H1 (cell line): ENCODE data around the gene THAP7. TPM values are rescaled to one million over a fixed set of nuclear protein-coding genes. Genes with fewer than 3 reads are reported as not detected.

ENCODE experiments used
- CTCF ChIA-PET: fragments of 300-600 bp; sonication (Branson Sonifier 250); formaldehyde crosslinking; loops from one replicate; lab custom pipeline; 2021; ENCODE audit not compliant: partially characterized antibody; lab: Charles Lee
- POLR2A ChIA-PET: fragments of 300-600 bp; sonication (Branson Sonifier 250); formaldehyde crosslinking; loops from one replicate; lab custom pipeline; 2021; ENCODE audit warnings: inconsistent platforms; ENCODE audit not compliant: partially characterized antibody; lab: Charles Lee
- DNase-seq, 2 experiments: peaks; one replicate each; pipeline versions ENCODE4 v3.0.0 to v3.0.0-alpha.2; 2010 to 2022; ENCODE audit warnings: low spot score in 2 of 2, low read depth in 1 of 2, mixed read lengths in 1 of 2
- FAIRE-seq: peaks from 2 replicates; lab custom pipeline; 2011; peaks lifted over from hg19 to GRCh38; lab: Jason Lieb, UNC
- H2AFZ ChIP-seq: 2 replicates; pipeline ENCODE4 v1.8.1; 2012; ENCODE audit warnings: low read length, inconsistent platforms
- H2AK5ac ChIP-seq: 2 replicates; pipeline ENCODE4 v1.6.1; 2013; ENCODE audit warnings: low read depth, low read length
- H2BK120ac ChIP-seq: replicated peaks from 2 replicates; pipeline ENCODE3; 2013; ENCODE audit warnings: low read depth, low read length, inconsistent platforms
- H2BK12ac ChIP-seq: 2 replicates; pipeline ENCODE4 v1.6.1; 2013; ENCODE audit warnings: low read depth, low read length
- H2BK15ac ChIP-seq: 2 replicates; pipeline ENCODE4 v1.6.1; 2013; ENCODE audit warnings: low read length
- H2BK20ac ChIP-seq: 2 replicates; pipeline ENCODE4 v1.6.1; 2013; ENCODE audit warnings: low read length
- H2BK5ac ChIP-seq: 2 replicates; pipeline ENCODE4 v1.6.1; 2013; ENCODE audit warnings: low read depth, low read length
- H3K14ac ChIP-seq: 2 replicates; pipeline ENCODE4 v1.6.1; 2013; ENCODE audit warnings: inconsistent platforms; ENCODE audit not compliant: insufficient read length
- H3K18ac ChIP-seq: 2 replicates; pipeline ENCODE4 v1.6.1; 2013; ENCODE audit warnings: low read length; ENCODE audit errors: extremely low read depth
- H3K23ac ChIP-seq: 2 replicates; pipeline ENCODE4 v1.6.1; 2013; ENCODE audit warnings: inconsistent platforms; ENCODE audit not compliant: insufficient read length
- H3K23me2 ChIP-seq: 2 replicates; pipeline ENCODE4 v1.6.1; 2013; ENCODE audit warnings: low read depth, low read length
- H3K27ac ChIP-seq: 2 replicates; pipeline ENCODE4 v1.6.1; 2011; ENCODE audit warnings: low read depth, low read length, inconsistent platforms
- H3K27me3 ChIP-seq, 4 experiments: replicated peaks in 1 of 4; 1 replicate in 1 of 4; 2 replicates in 3 of 4; pipeline versions ENCODE4 v1.6.1 to v1.8.1; 2011 to 2013; ENCODE audit warnings: low read length in 3 of 4, mild to moderate bottlenecking in 3 of 4, inconsistent platforms in 2 of 4, mixed read lengths in 2 of 4, moderate library complexity in 1 of 4; ENCODE audit not compliant: control insufficient read depth in 3 of 4, insufficient read depth in 3 of 4; ENCODE audit errors: extremely low read depth in 1 of 4
- H3K36me3 ChIP-seq, 4 experiments: 2 replicates each; pipeline versions ENCODE4 v1.6.1 to v1.8.1; 2011 to 2013; ENCODE audit warnings: mild to moderate bottlenecking in 4 of 4, low read length in 3 of 4, moderate library complexity in 2 of 4, control low read depth in 1 of 4, inconsistent platforms in 1 of 4; ENCODE audit not compliant: insufficient read depth in 4 of 4, control insufficient read depth in 2 of 4
- H3K4ac ChIP-seq: replicated peaks from 2 replicates; pipeline ENCODE3; 2013; ENCODE audit warnings: low read length, low read depth, mixed read lengths, inconsistent platforms; ENCODE audit not compliant: insufficient read length
- H3K4me1 ChIP-seq, 4 experiments: replicated peaks in 1 of 4; 1 replicate in 1 of 4; 2 replicates in 3 of 4; pipeline versions ENCODE4 v1.6.1 to v1.8.1; 2011 to 2013; ENCODE audit warnings: low read length in 3 of 4, inconsistent platforms in 2 of 4, mixed read lengths in 1 of 4; ENCODE audit not compliant: insufficient read depth in 4 of 4, control insufficient read depth in 3 of 4
- H3K4me2 ChIP-seq, 2 experiments: 2 replicates each; pipeline versions ENCODE4 v1.6.1 to v1.8.1; 2011 to 2013; ENCODE audit warnings: low read depth in 2 of 2, low read length in 2 of 2, control low read depth in 1 of 2, inconsistent platforms in 1 of 2, mild to moderate bottlenecking in 1 of 2; ENCODE audit not compliant: insufficient read depth in 1 of 2
- H3K4me3 ChIP-seq, 4 experiments: fragments of 200-600, 300-600 bp in 1 of 4; sonication (generic), shearing (Covaris generic), sonication (Bioruptor Twin) in 1 of 4; 2 replicates each; pipeline versions ENCODE4 v1.5.1 to v1.8.1; 2011 to 2016; ENCODE audit warnings: low read length in 4 of 4, low read depth in 3 of 4, control low read depth in 2 of 4, inconsistent platforms in 2 of 4, mild to moderate bottlenecking in 2 of 4, mixed read lengths in 1 of 4, moderate library complexity in 1 of 4; ENCODE audit not compliant: insufficient read depth in 2 of 4; ENCODE audit errors: extremely low read depth in 1 of 4
- H3K56ac ChIP-seq: replicated peaks from 2 replicates; pipeline ENCODE3; 2013; ENCODE audit warnings: low read depth, mild to moderate bottlenecking, mixed read lengths, low read length, inconsistent platforms; ENCODE audit not compliant: insufficient read length
- H3K79me1 ChIP-seq: 2 replicates; pipeline ENCODE4 v1.6.1; 2013; ENCODE audit warnings: low read depth, low read length, control low read depth
- H3K79me2 ChIP-seq, 2 experiments: 2 replicates each; pipeline versions ENCODE4 v1.6.1 to v1.8.1; 2012 to 2013; ENCODE audit warnings: low read length in 2 of 2, mild to moderate bottlenecking in 2 of 2, inconsistent platforms in 1 of 2; ENCODE audit not compliant: insufficient read depth in 2 of 2, control insufficient read depth in 1 of 2
- H3K9ac ChIP-seq, 4 experiments: replicated peaks in 1 of 4; 1 replicate in 1 of 4; 2 replicates in 3 of 4; pipeline versions ENCODE4 v1.6.1 to v1.8.1; 2011 to 2013; ENCODE audit warnings: low read depth in 3 of 4, low read length in 3 of 4, control low read depth in 2 of 4, mild to moderate bottlenecking in 2 of 4, moderate library complexity in 2 of 4, inconsistent platforms in 1 of 4; ENCODE audit errors: extremely low read depth in 1 of 4
- H3K9me3 ChIP-seq, 2 experiments: 2 replicates each; pipeline versions ENCODE4 v1.6.1 to v1.8.1; 2012 to 2013; ENCODE audit warnings: mild to moderate bottlenecking in 2 of 2, moderate library complexity in 2 of 2, control low read depth in 1 of 2, inconsistent platforms in 1 of 2, low read depth in 1 of 2, low read length in 1 of 2, mixed read lengths in 1 of 2; ENCODE audit not compliant: insufficient read depth in 2 of 2
- H4K20me1 ChIP-seq, 2 experiments: replicated peaks in 1 of 2; 2 replicates each; pipeline versions ENCODE3 to v1.8.1; 2011 to 2013; ENCODE audit warnings: inconsistent platforms in 2 of 2, low read length in 2 of 2, mild to moderate bottlenecking in 1 of 2; ENCODE audit not compliant: insufficient read depth in 2 of 2, control insufficient read depth in 1 of 2
- H4K5ac ChIP-seq: 2 replicates; pipeline ENCODE4 v1.6.1; 2013; ENCODE audit warnings: low read length, low read depth, mixed read lengths, inconsistent platforms; ENCODE audit not compliant: insufficient read length
- H4K8ac ChIP-seq: 2 replicates; pipeline ENCODE4 v1.8.0; 2013; ENCODE audit warnings: mild to moderate bottlenecking, moderate library complexity, low read length, inconsistent platforms; ENCODE audit not compliant: insufficient read depth; ENCODE audit errors: extremely low read depth
- H4K91ac ChIP-seq: replicated peaks from 2 replicates; pipeline ENCODE3; 2013; ENCODE audit warnings: low read length, mixed read lengths, inconsistent platforms; ENCODE audit not compliant: insufficient read length
- BRCA1 ChIP-seq: IDR thresholded peaks from 2 replicates; pipeline ENCODE4 v1.6.1; 2012; ENCODE audit warnings: low read depth, low read length, improper control_type of control experiment
- GTF2F1 ChIP-seq: IDR thresholded peaks from 2 replicates; pipeline ENCODE4 v1.6.1; 2012; ENCODE audit warnings: low read depth, low read length, improper control_type of control experiment, borderline replicate concordance
- HDAC2 ChIP-seq, 2 experiments: fragments of 300-600 bp in 1 of 2; sonication (generic) in 1 of 2; IDR thresholded peaks; 2 replicates each; pipeline ENCODE4 v1.6.1; 2011 to 2012; ENCODE audit warnings: low read depth in 2 of 2, low read length in 2 of 2, mild to moderate bottlenecking in 2 of 2, moderate library complexity in 2 of 2, borderline replicate concordance in 1 of 2, inconsistent platforms in 1 of 2
- PHF8 ChIP-seq: fragments of 200-600 bp; sonication (generic); conservative IDR thresholded peaks from 2 replicates; pipeline ENCODE4 v1.7.1; 2012; ENCODE audit warnings: low read depth, mild to moderate bottlenecking, inconsistent platforms, low read length, moderate library complexity
- SIX5 ChIP-seq: IDR thresholded peaks from 2 replicates; pipeline ENCODE4 v1.6.1; 2011; ENCODE audit warnings: mild to moderate bottlenecking, low read depth, low read length
- TBP ChIP-seq: IDR thresholded peaks from 2 replicates; pipeline ENCODE4 v1.6.1; 2011; ENCODE audit warnings: low read depth, low read length, improper control_type of control experiment
- WGBS, 2 experiments: shearing (Covaris generic) in 1 of 2; methylation state at CpG; one replicate each; pipeline versions ENCODE4 v1.1.6 to v1.1.7; 2013 to 2015; ENCODE audit warnings: low lambda C conversion rate in 2 of 2, mixed read lengths in 2 of 2, inconsistent platforms in 1 of 2, low coverage in 1 of 2, missing lambda C conversion rate in 1 of 2; ENCODE audit not compliant: insufficient replicate concordance in 2 of 2, insufficient coverage in 1 of 2, insufficient read length in 1 of 2; ENCODE audit errors: extremely low coverage in 1 of 2, missing lambda C conversion rate in 1 of 2; 5-methylcytosine and 5-hydroxymethylcytosine counted together
- long read RNA-seq, 2 experiments: library from RNA in 1 of 2; library from capped mRNA in 1 of 2; stranded (forward); transcript quantifications; one replicate each; pipeline ENCODE4 v2.0.0, GENCODE V29; 2021; ENCODE audit warnings: inconsistent platforms in 1 of 2
- polyA minus RNA-seq, 3 experiments: library from RNA; depleted of rRNA, polyadenylated mRNA; stranded (reverse); fragments of >200 nt; gene quantifications; 1 replicate in 2 of 3; 2 replicates in 1 of 3; pipeline ENCODE4 v1.2.3, GENCODE V29; 2011
- polyA plus RNA-seq, 7 experiments: library from polyadenylated mRNA; depleted of rRNA in 3 of 7; stranded (reverse) in 5 of 7; unstranded in 2 of 7; fragments of >200 nt in 5 of 7; fragments of 200-250 nt in 2 of 7; gene quantifications; 1 replicate in 5 of 7; 2 replicates in 1 of 7; 4 replicates in 1 of 7; pipeline versions ENCODE4 v1.2.1 to v1.2.3, GENCODE V29; 2011 to 2013; ENCODE audit warnings: missing spikeins in 2 of 7, mixed read lengths in 2 of 7
- total RNA-seq: library from RNA; stranded (reverse); fragmentation: NEBNext Ultra II Directional; extraction: Animal tissue kit (Norgen Biotek cat#: 25700); gene quantifications from 2 replicates; pipeline ENCODE4 v1.2.1, GENCODE V29; 2021

Gene THAP7, protein sequence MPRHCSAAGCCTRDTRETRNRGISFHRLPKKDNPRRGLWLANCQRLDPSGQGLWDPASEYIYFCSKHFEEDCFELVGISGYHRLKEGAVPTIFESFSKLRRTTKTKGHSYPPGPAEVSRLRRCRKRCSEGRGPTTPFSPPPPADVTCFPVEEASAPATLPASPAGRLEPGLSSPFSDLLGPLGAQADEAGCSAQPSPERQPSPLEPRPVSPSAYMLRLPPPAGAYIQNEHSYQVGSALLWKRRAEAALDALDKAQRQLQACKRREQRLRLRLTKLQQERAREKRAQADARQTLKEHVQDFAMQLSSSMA
- total RNA-seq (16.2 and 16.9 TPM in 2 replicates), polyA plus RNA-seq (2011; rRNA removed) (32.5 and 40.1 TPM in 2 replicates), polyA minus RNA-seq (2011; rRNA and poly(A)+ RNA removed) (11.5 and 14.1 TPM in 2 replicates)
- 32.0 TPM for polyA plus RNA-seq (2011; cell fraction: cytosol; rRNA removed)
- polyA plus RNA-seq (2011; cell fraction: nucleus; rRNA removed): 35.8 TPM
- 8.4 to 24.4 TPM (median 15.6 TPM) in 4 replicates for polyA plus RNA-seq (2012, experiment 1 of 2)
- polyA plus RNA-seq (2012, experiment 2 of 2): 16.3 TPM
- 21.9 TPM for polyA plus RNA-seq (2013, experiment 1 of 2)
- polyA plus RNA-seq (2013, experiment 2 of 2): 20.4 TPM
- 8.6 TPM for polyA minus RNA-seq (2011; cell fraction: cytosol; rRNA and poly(A)+ RNA removed)
- 40.2 TPM for polyA minus RNA-seq (2011; cell fraction: nucleus; rRNA and poly(A)+ RNA removed)
- long read RNA-seq, experiment 1, transcript THAP7-204 (2 exons, 1,809 nt): major isoform, 5 of 15 reads
- long read RNA-seq, experiment 1, partial matches to known transcripts: 0 of 15 reads
- long read RNA-seq, experiment 1, other reads (novel, unspliced or antisense): 5 of 15 reads
- long read RNA-seq, experiment 2, transcript THAP7-208 (3 exons, 1,957 nt): major isoform, 7 of 11 reads
- long read RNA-seq, experiment 2, partial matches to known transcripts: 0 of 11 reads
- long read RNA-seq, experiment 2, other reads (novel, unspliced or antisense): 1 of 11 reads

DNA sequence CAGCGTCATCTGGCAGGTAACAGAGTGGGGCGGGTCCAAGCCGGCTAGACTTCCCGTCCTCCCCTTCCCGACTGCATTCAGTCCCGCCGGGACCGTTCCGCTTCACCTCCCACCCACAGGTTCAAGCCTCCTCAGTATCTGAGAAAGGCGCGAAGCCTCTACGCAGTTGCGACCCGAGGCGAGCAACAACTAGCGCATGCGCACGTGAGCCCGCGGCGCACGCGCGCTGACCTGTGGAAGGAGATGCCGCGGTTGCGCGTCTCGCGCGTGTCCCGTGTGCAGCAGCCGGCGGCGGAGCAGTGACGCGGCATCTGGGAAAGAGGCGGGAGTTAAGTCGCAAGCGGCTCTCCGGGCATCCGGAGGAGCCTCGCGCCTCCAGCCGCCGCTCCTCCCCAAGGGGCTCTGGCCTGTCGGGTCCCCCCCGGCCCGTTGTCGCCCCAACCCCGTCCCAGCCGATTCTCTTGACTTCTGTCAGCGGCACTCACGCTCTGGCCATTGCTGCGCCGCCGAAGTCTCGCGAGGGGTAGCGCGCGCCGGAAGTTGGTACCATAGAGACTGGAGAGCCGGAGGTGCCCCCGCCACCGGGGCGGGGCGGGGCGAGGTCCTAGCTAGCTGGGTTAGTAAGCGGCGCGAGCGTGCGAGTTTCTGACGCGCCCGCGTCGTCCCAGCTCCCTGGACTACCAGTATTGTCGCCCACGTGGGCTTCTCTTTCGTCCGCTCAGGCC, at the start of gene THAP7:
Gene THAP7, minus strand, starts transcription at position 518 of the 725 bp plus-strand sequence. Its CDS starts 207 bp downstream, at position 311.
- Histone ChIP-seq H4K20me1 (peaks cover 6 to 9% of the 10 kb centered on the region in 2 experiments), H2BK15ac (0 out of 2 replicates have a peak within 1 kb of the TSS, but pooled peaks have one; percentile 29), H2BK5ac (peak within 1 kb of the TSS; percentile 78), H2AFZ (0 out of 2 replicates have a peak within 1 kb of the TSS, but pooled peaks have one; percentile 25), H3K9ac (peak within 1 kb of the TSS; percentile 66 to 86 (median 82)), H3K4me2 (peak within 1 kb of the TSS; percentile 73 to 82), H3K23ac (no peak within 1 kb of the TSS), H3K4ac (peak within 1 kb of the TSS; percentile 97), H4K91ac (peak within 1 kb of the TSS; percentile 91), H3K56ac (peak within 1 kb of the TSS; percentile 77), H3K9me3 (no peaks in the 10 kb centered on the region), H3K79me2 (no peaks in the 10 kb centered on the region; a peak in 1 of 4 replicates), H2BK12ac (0 out of 2 replicates have a peak within 1 kb of the TSS, but pooled peaks have one; percentile 75), H2AK5ac (no peak within 1 kb of the TSS), H3K23me2 (peaks cover 12% of the 10 kb centered on the region; the same call in 1 of the 2 replicates), H2BK120ac (no peak within 1 kb of the TSS), H3K27ac (peak within 1 kb of the TSS; percentile 74; the same call in 1 of the 2 replicates), H3K4me3 (peak within 1 kb of the TSS; percentile 64 to 99 (median 83)), H2BK20ac (no peak within 1 kb of the TSS), H4K8ac (peak within 1 kb of the TSS; percentile 92), H3K79me1 (peaks cover 2% of the 10 kb centered on the region; the same call in 1 of the 2 replicates), H3K4me1 (peaks cover 0 to 12% (median 8%) of the 10 kb centered on the region in 4 experiments; a peak in 5 of 7 replicates), H3K14ac (no peak within 1 kb of the TSS), H3K36me3 (peaks cover 2 to 7% (median 4%) of the 10 kb centered on the region in 4 experiments; a peak in 4 of 8 replicates), H3K27me3 (no peaks in the 10 kb centered on the region), H3K18ac (peak within 1 kb of the TSS; percentile 78), H4K5ac (peak within 1 kb of the TSS; percentile 97)
- FAIRE-seq: no peak
- CTCF ChIA-PET: interaction anchor here (0.8 to 3.0 kb wide), 10 partner anchors 16 to 407 kb away, joined by 3 to 13 read pairs (median 4); partner anchors contain the start of genes AIFM3 and LZTR1
- POLR2A ChIA-PET: interaction anchor here (0.9 to 5.5 kb wide), 8 partner anchors 10 to 116 kb away, joined by 4 to 45 read pairs (median 6); partner anchors contain the start of gene LZTR1
- peak; percentile 65 to 95 for DNase-seq
- 2% methylated on average over 77 of the region's 83 CpGs; no CpG with 5 or more reads in 1 of the 2 experiments for WGBS, 2 experiments
- TF ChIP-seq BRCA1 (peak; percentile 71), GTF2F1 (no peak), TBP (peak; percentile 67; the same call in 1 of the 2 replicates), PHF8 (peak; percentile 69), SIX5 (no peak), HDAC2 (IDR thresholded peaks at IDR 0.05; ENCODE audit: borderline replicate concordance in 1 of 2, low read depth in 2 of 2, low read length in 2 of 2) (peak in 1 of 2 experiments; percentile 92; a peak in 2 of 4 replicates)
